ENCODE measurements around the gene KLHDC9. TPM values are rescaled to one million over a fixed set of nuclear protein-coding genes. Genes with fewer than 3 reads are reported as not detected.

The KLHDC9 gene
- total RNA-seq, 1 experiment from 2014 or later = 6.1 TPM

GRCh38 chr1:161081519-161081918, 16.6 kb upstream of the KLHDC9 start:
- Histone ChIP-seq H3K4me2 (ENCODE audit: low read depth, low read length, poor library complexity, severe bottlenecking) (no peak overlapping the region), H3K9ac (ENCODE audit: low read length) (no peak overlapping the region), H3K27me3 (ENCODE audit: low read length) (no peaks in the 10 kb centered on the region), H3K36me3 (ENCODE audit: insufficient read depth, low read length) (no peaks in the 10 kb centered on the region), H3K4me3 (ENCODE audit: low read length) (no peak overlapping the region), H3K27ac (ENCODE audit: low read length) (no peak overlapping the region), H3K4me1 (ENCODE audit: low read length) (no peaks in the 10 kb centered on the region), H3K9me3 (ENCODE audit: low read length) (no peaks in the 10 kb centered on the region), H3K79me2 (ENCODE audit: low read length) (no peaks in the 10 kb centered on the region), H4K20me1 (ENCODE audit: insufficient read depth, low read depth, low read length) (no peaks in the 10 kb centered on the region), H2AFZ (ENCODE audit: low read length) (no peak overlapping the region), H3K9me2 (replicated peaks; ENCODE audit: insufficient read depth, low read length) (no peaks in the 10 kb centered on the region)
- DNase-seq = no peak

DNA sequence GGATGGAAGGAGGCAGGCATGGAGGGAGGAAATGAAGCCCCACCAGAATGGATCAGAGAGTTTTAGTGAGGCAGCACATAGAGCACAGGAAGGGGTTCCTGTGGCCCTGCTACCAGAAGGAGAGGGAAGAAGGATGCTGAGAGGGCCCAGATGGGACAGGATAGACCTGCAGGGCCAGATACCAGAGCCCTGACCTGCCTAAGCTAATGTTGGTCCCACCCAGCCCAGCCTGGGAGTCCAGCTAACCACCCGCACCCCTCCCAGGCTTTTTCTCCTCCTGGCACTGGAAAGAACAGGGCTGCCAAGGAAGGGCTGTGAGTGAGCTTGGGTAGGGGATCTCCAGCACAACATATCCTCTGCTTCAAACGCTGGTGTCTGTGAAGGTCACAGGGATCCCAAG, 15.7 kb upstream of the KLHDC9 start:
- Histone ChIP-seq H3K9me3 (ENCODE audit: low read length) (no peaks in the 10 kb centered on the region), H3K9me2 (replicated peaks; ENCODE audit: insufficient read depth, low read length) (no peaks in the 10 kb centered on the region), H3K79me2 (ENCODE audit: low read length) (no peaks in the 10 kb centered on the region), H3K4me1 (ENCODE audit: low read length) (no peaks in the 10 kb centered on the region), H3K27me3 (ENCODE audit: low read length) (no peaks in the 10 kb centered on the region), H3K27ac (ENCODE audit: low read length) (no peak overlapping the region), H4K20me1 (ENCODE audit: insufficient read depth, low read depth, low read length) (no peaks in the 10 kb centered on the region), H3K4me2 (ENCODE audit: low read depth, low read length, poor library complexity, severe bottlenecking) (no peak overlapping the region), H2AFZ (ENCODE audit: low read length) (no peak overlapping the region), H3K4me3 (ENCODE audit: low read length) (no peak overlapping the region), H3K36me3 (ENCODE audit: insufficient read depth, low read length) (no peaks in the 10 kb centered on the region), H3K9ac (ENCODE audit: low read length) (no peak overlapping the region)
- DNase-seq = no peak

GRCh38 chr1:161082996-161083747, 15.0 kb upstream of the KLHDC9 start:
- Histone ChIP-seq H3K4me1 (ENCODE audit: low read length) (no peaks in the 10 kb centered on the region), H3K27me3 (ENCODE audit: low read length) (no peaks in the 10 kb centered on the region), H2AFZ (ENCODE audit: low read length) (no peak overlapping the region), H3K9me3 (ENCODE audit: low read length) (no peaks in the 10 kb centered on the region), H3K9ac (ENCODE audit: low read length) (no peak overlapping the region), H3K4me3 (ENCODE audit: low read length) (no peak overlapping the region), H3K4me2 (ENCODE audit: low read depth, low read length, poor library complexity, severe bottlenecking) (no peak overlapping the region), H3K9me2 (replicated peaks; ENCODE audit: insufficient read depth, low read length) (no peaks in the 10 kb centered on the region), H3K27ac (ENCODE audit: low read length) (no peak overlapping the region), H3K79me2 (ENCODE audit: low read length) (no peaks in the 10 kb centered on the region), H3K36me3 (ENCODE audit: insufficient read depth, low read length) (no peaks in the 10 kb centered on the region), H4K20me1 (ENCODE audit: insufficient read depth, low read depth, low read length) (no peaks in the 10 kb centered on the region)
- no peak for DNase-seq

GRCh38 chr1:161083748-161084596, 14.2 kb upstream of the KLHDC9 start:
- Histone ChIP-seq H3K4me2 (ENCODE audit: low read depth, low read length, poor library complexity, severe bottlenecking) (no peak overlapping the region), H3K9me2 (replicated peaks; ENCODE audit: insufficient read depth, low read length) (no peaks in the 10 kb centered on the region), H3K9me3 (ENCODE audit: low read length) (no peaks in the 10 kb centered on the region), H3K27me3 (ENCODE audit: low read length) (no peaks in the 10 kb centered on the region), H3K36me3 (ENCODE audit: insufficient read depth, low read length) (no peaks in the 10 kb centered on the region), H3K9ac (ENCODE audit: low read length) (no peak overlapping the region), H3K4me1 (ENCODE audit: low read length) (no peaks in the 10 kb centered on the region), H4K20me1 (ENCODE audit: insufficient read depth, low read depth, low read length) (no peaks in the 10 kb centered on the region), H2AFZ (ENCODE audit: low read length) (no peak overlapping the region), H3K79me2 (ENCODE audit: low read length) (no peaks in the 10 kb centered on the region), H3K4me3 (ENCODE audit: low read length) (no peak overlapping the region), H3K27ac (ENCODE audit: low read length) (no peak overlapping the region)
- DNase-seq = no peak

DNA sequence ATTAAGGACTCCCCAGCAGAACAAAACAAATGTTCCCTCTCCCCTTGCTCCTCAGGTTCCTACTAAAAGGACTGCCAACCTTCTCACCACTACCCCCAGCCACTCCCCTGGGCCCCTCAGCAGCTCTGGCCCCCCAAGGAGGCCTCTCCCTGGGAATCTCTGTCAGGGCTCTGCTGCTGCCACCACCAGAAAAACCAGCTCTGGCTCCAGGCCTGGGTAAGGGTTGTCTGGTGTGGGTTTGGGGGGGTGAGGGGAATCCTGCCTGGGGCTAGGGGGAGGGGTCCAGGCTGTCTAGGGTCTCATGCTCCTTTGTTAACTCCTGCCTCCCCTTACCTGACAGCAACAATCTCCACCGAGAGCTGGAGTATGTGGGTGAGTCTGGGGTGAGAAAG, 13.6 kb upstream of the KLHDC9 start:
- Histone ChIP-seq H3K27ac (ENCODE audit: low read length) (no peak overlapping the region), H3K9me2 (replicated peaks; ENCODE audit: insufficient read depth, low read length) (no peaks in the 10 kb centered on the region), H3K9ac (ENCODE audit: low read length) (no peak overlapping the region), H3K4me3 (ENCODE audit: low read length) (no peak overlapping the region), H3K4me1 (ENCODE audit: low read length) (no peaks in the 10 kb centered on the region), H3K79me2 (ENCODE audit: low read length) (no peaks in the 10 kb centered on the region), H4K20me1 (ENCODE audit: insufficient read depth, low read depth, low read length) (no peaks in the 10 kb centered on the region), H3K9me3 (ENCODE audit: low read length) (no peaks in the 10 kb centered on the region), H3K27me3 (ENCODE audit: low read length) (no peaks in the 10 kb centered on the region), H3K4me2 (ENCODE audit: low read depth, low read length, poor library complexity, severe bottlenecking) (no peak overlapping the region), H2AFZ (ENCODE audit: low read length) (no peak overlapping the region), H3K36me3 (ENCODE audit: insufficient read depth, low read length) (no peaks in the 10 kb centered on the region)
- no peak for DNase-seq

GRCh38 chr1:161085165-161085564, 13.0 kb upstream of the KLHDC9 start:
- Histone ChIP-seq H4K20me1 (ENCODE audit: insufficient read depth, low read depth, low read length) (no peaks in the 10 kb centered on the region), H2AFZ (ENCODE audit: low read length) (no peak overlapping the region), H3K27me3 (ENCODE audit: low read length) (no peaks in the 10 kb centered on the region), H3K4me2 (ENCODE audit: low read depth, low read length, poor library complexity, severe bottlenecking) (no peak overlapping the region), H3K27ac (ENCODE audit: low read length) (no peak overlapping the region), H3K4me1 (ENCODE audit: low read length) (no peaks in the 10 kb centered on the region), H3K9me3 (ENCODE audit: low read length) (no peaks in the 10 kb centered on the region), H3K9ac (ENCODE audit: low read length) (no peak overlapping the region), H3K9me2 (replicated peaks; ENCODE audit: insufficient read depth, low read length) (no peaks in the 10 kb centered on the region), H3K36me3 (ENCODE audit: insufficient read depth, low read length) (no peaks in the 10 kb centered on the region), H3K79me2 (ENCODE audit: low read length) (no peaks in the 10 kb centered on the region), H3K4me3 (ENCODE audit: low read length) (no peak overlapping the region)
- no peak for DNase-seq

- Histone ChIP-seq H3K27me3 (ENCODE audit: low read length) (no peaks in the 10 kb centered on the region), H3K27ac (ENCODE audit: low read length) (no peak overlapping the region), H3K9me2 (replicated peaks; ENCODE audit: insufficient read depth, low read length) (no peaks in the 10 kb centered on the region), H3K79me2 (ENCODE audit: low read length) (no peaks in the 10 kb centered on the region), H4K20me1 (ENCODE audit: insufficient read depth, low read depth, low read length) (no peaks in the 10 kb centered on the region), H3K9ac (ENCODE audit: low read length) (no peak overlapping the region), H3K4me1 (ENCODE audit: low read length) (no peaks in the 10 kb centered on the region), H3K4me3 (ENCODE audit: low read length) (no peak overlapping the region), H3K9me3 (ENCODE audit: low read length) (no peaks in the 10 kb centered on the region), H2AFZ (ENCODE audit: low read length) (no peak overlapping the region), H3K36me3 (ENCODE audit: insufficient read depth, low read length) (no peaks in the 10 kb centered on the region), H3K4me2 (ENCODE audit: low read depth, low read length, poor library complexity, severe bottlenecking) (no peak overlapping the region)
- DNase-seq = no peak
These were observed 11.7 kb upstream of the KLHDC9 start for GRCh38 chr1:161086457-161086856.

DNA sequence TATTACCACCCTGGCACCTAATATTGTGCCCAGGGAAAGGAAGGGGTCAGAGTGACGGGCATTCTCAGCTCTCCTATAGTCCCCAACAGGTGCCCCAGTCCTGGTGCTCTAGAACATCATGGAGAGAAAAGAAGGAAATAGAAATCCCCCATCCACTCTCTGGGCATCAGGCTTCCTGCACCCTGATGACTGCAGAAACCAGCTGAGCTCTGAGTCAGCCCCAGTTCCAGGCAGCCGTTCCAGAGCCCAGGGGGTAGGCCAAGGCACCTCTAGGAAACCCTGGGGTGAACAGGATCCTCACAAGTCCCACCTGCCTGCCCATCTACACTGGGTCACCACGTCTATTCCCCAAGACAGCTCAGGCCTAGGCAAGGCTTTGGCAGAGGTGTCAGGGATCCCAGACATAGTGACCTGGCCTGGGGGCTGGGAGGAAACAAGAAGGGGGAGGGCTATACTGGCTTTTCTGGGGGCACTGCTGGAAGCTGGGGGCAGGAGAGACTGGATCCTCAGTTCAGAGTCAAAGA, 9.5 kb upstream of the KLHDC9 start:
- no peak overlapping the region for H3K9ac ChIP-seq (ENCODE audit: low read length)
- no peaks in the 10 kb centered on the region for H3K9me2 ChIP-seq (replicated peaks; ENCODE audit: insufficient read depth, low read length)
- H2AFZ ChIP-seq (ENCODE audit: low read length) = no peak overlapping the region
- no peaks in the 10 kb centered on the region for H3K27me3 ChIP-seq (ENCODE audit: low read length)
- no peaks in the 10 kb centered on the region for H3K4me1 ChIP-seq (ENCODE audit: low read length)
- no peaks in the 10 kb centered on the region for H3K9me3 ChIP-seq (ENCODE audit: low read length)
- H4K20me1 ChIP-seq (ENCODE audit: insufficient read depth, low read depth, low read length) = no peaks in the 10 kb centered on the region
- no peak overlapping the region for H3K4me2 ChIP-seq (ENCODE audit: low read depth, low read length, poor library complexity, severe bottlenecking)
- H3K27ac ChIP-seq (ENCODE audit: low read length) = no peak overlapping the region
- DNase-seq = no peak
- H3K36me3 ChIP-seq (ENCODE audit: insufficient read depth, low read length) = no peaks in the 10 kb centered on the region
- no peaks in the 10 kb centered on the region for H3K79me2 ChIP-seq (ENCODE audit: low read length)
- H3K4me3 ChIP-seq (ENCODE audit: low read length) = no peak overlapping the region

All from Karpas-422 (cell line).